ENCODE measurements around the gene CDY1.
"Not testable (repeated sequence)": the region's sequence is repeated elsewhere in the genome, so short reads cannot be mapped to it uniquely, and the experiment has no call there.

The CDY1 gene, protein sequence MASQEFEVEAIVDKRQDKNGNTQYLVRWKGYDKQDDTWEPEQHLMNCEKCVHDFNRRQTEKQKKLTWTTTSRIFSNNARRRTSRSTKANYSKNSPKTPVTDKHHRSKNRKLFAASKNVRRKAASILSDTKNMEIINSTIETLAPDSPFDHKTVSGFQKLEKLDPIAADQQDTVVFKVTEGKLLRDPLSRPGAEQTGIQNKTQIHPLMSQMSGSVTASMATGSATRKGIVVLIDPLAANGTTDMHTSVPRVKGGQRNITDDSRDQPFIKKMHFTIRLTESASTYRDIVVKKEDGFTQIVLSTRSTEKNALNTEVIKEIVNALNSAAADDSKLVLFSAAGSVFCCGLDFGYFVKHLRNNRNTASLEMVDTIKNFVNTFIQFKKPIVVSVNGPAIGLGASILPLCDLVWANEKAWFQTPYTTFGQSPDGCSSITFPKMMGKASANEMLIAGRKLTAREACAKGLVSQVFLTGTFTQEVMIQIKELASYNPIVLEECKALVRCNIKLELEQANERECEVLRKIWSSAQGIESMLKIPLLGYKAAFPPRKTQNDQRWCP

DNA sequence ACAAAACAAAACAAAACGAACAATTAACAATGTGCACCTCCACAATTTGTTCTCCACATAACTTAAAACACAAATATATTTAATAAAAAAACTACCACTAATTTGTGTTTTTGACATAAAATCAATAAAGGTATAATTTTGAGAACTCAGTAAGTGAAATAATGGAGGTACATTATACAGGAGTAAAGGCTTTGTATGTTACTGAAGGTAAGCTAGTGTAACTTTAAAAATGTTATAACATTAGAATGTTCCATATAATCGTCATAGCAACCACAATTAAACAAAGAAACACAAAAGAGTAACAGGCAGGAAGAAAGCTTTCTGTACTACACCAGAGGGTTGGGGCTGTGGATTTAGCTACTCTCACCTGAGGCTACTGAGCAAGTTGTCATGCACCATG lies at the start of gene CDY1:
Gene CDY1, plus strand, starts transcription at position 301 of the 400 bp plus-strand sequence. CDS start 326 bp downstream, outside the sequence.
- not testable (repeated sequence) for DNase-seq

DNA sequence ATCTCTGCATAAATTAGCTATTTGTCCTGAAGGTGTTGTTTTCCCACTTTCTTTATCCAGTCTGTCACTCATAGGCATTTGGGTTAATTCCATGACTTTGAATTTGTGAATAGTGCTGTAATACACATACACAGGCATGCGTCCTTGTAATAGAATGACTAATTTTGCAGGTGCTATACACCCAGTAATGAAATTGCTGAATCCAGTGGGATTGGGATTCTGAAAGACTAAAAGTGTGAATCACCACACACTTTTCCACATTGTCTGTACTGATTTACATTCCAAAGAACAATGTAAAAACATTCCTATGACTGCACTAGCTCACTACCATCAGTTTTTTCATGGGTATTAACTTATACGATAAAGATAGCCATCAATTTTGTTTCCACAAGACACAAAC lies 28.6 kb upstream of the CDY1 start:
- not testable (repeated sequence) for DNase-seq

DNA sequence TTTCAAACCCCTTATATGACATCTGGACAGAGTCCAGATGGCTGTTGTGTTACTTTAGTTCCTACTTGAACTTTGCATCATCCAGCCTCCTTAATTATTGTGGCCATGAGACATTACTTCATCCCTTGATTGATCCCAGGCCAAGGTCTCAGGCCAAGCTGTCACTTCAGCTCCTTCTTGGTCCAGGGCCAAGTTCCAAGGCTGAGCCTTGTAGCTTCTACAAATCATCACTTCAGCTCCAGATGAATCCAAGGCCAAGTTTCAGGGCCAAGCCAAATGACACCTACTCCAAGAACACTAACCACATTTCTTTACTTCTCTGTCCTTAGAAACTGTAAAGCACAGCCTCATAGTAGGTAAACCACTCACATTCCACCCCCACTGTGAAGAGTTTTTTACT lies 1.7 kb upstream of the CDY1 start:
- not testable (repeated sequence) for DNase-seq

DNA sequence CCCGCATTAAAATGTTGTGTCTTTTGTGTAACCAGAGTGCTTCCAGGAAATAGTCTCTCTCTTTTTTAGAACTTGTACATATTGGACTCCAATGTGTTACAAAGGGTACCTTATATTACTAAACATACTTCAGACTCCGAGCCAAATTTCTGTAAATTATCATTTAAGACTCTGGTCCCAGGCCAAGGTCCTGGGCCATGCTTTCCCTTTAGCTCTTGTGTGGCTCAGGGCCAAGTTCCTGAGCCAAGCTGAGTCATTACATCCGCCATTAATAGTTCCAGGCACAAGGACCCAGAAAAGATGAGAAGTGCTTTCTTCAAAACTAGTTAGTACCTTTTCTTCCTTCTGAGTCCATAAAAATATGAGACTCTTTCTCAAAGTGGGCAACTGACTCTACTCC lies 4.6 kb downstream of the CDY1 start:
- not testable (repeated sequence) for DNase-seq

DNA sequence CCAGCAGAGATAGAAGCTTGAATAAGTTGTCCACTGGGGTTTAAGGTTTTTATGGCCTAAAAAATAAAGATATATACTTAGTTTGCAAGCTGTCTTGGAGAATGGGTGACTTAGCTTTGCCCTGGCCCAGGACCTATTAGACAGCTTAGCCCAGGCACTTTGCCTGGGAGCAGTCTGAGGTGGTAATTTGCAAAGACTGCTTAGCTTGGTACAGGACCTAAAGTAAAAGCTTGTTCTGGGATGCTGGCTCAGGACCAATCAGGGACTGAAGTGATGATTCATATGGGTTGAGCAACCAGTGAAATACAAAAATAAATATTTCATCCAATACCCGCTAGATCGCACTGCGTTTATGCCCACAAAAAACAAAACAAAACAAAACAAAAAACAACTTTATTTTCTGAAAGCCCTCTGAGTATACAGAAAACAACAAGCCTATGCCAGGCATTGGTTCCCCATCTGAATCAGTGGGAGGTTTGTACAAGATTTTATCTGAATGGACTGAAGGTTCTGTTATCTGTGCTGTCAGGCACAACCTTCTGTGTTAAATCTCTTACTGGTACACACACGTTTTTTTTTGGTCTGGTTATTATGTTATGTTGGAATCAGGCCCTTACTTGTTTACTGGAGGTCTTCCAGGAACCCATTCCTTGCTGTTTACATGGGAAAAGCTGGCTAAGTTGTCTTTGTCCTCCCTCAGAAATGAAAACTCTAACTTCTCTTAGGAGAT lies 8.6 kb downstream of the CDY1 start:
- DNase-seq: not testable (repeated sequence)

DNA sequence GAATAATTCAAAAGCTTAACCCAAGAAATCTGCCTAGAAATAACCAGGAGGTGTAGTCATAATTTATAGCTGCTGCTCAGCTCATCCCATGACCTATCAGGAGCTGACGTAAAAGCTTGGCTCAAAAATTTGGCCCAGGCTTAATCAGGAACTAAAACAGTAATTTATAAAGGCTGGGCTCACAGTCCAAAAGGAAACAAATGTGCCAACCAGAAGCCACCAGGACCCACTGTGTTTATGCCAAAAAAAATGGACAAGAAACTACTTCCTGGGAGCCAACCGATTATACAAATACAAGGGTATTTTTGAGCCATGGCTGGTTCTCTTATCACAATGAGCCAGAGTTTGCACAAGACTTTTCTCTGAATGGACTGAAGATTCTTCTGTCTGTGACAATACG lies 17.9 kb downstream of the CDY1 start:
- not testable (repeated sequence) for DNase-seq

DNA sequence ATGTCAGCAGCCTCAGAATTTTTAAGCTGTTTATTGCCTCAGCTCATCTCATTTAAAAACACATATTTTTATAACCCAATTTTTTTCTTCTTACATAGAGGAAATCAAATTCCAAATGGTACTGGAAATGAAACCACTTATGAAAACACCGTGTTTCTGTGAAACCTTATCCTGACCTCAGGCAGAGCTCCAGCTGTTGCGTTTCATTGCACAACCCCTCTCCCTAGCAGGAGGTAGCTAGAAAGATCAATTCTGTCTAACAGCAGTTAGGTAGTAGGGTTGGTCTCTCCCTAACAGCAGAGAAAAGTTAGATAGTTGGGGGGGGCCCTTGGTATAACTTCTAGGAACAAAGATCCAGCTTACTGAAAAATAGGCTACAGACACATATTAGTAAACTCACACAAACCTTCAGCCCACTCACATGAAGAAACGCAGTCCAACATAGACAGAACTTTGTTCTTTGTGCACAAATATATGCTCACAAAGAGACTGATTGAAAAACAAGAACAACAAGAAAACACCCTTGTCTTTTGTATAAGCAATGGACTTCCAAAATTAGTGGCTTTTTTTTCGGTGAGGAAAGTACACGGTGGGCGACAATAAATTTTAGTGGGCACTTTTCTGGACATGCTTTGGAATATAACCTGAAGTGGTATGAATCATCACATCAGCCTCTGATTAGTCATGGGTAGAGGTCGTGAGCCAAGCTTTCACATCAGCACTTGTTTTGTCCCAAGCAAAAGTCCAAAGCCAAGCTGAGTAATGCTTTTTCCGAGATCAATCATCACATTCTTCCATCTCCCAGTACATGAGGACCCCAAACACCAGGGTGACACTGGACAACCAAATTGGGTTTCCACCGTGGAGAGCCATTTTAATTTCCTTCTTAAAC lies 21.4 kb downstream of the CDY1 start:
- DNase-seq: not testable (repeated sequence)
